GM23248 (cell line): Measurements from ENCODE around the gene RBBP5.

Source experiments
- EZH2 ChIP-seq: fragments of 200-600 bp; sonication (generic); IDR thresholded peaks from 2 replicates; pipeline ENCODE4 v1.6.1; 2018; ENCODE audit warnings: antibody characterized with exemption, mild to moderate bottlenecking; ENCODE audit not compliant: insufficient read depth, poor library complexity, severe bottlenecking
- EZH2phosphoT487 ChIP-seq: fragments of 200-600 bp; sonication (generic); IDR thresholded peaks from 2 replicates; pipeline ENCODE4 v1.6.1; 2018; ENCODE audit warnings: antibody characterized with exemption, moderate library complexity, mild to moderate bottlenecking, low read depth; ENCODE audit not compliant: insufficient read depth

DNA sequence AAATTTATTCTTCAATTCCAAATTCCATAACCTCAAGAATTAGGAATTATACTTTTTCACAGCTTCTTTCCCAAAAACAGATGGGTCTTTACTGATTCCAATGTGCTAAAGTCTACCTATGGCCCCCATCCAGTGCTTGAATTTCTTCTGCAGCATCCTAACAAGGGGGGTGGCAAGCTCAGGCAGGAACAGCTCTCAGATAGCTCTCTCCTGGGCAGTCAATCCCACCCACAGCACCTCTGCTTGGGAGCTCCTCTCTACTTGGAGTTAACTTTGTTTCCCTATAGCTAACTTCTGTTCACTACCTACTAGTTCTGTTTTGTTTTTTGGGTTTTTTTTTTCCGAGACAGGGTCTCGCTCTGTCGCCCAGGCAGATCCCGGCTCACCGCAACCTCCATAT, 12.1 kb downstream of the RBBP5 start:
- no peak for TF ChIP-seq EZH2phosphoT487
- TF ChIP-seq EZH2 = no peak
